GM12864 (cell line): ENCODE results near the gene PLCL1.

Source experiments
- DNase-seq: peaks from one replicate; pipeline ENCODE4 v3.0.0-alpha.2; 2011; ENCODE audit warnings: low read depth
- H3K4me3 ChIP-seq: 2 replicates; pipeline ENCODE4 v1.5.1; 2011; ENCODE audit warnings: mild to moderate bottlenecking, low read depth, low read length, control low read depth
- TF ChIP-seq, protein P1 (sequence below): IDR thresholded peaks from 2 replicates; pipeline ENCODE4 v1.5.1; 2011; ENCODE audit warnings: low read depth, mild to moderate bottlenecking, moderate library complexity, low read length, control low read depth, inconsistent platforms; ENCODE audit errors: missing control alignments

PLCL1 gene

DNA sequence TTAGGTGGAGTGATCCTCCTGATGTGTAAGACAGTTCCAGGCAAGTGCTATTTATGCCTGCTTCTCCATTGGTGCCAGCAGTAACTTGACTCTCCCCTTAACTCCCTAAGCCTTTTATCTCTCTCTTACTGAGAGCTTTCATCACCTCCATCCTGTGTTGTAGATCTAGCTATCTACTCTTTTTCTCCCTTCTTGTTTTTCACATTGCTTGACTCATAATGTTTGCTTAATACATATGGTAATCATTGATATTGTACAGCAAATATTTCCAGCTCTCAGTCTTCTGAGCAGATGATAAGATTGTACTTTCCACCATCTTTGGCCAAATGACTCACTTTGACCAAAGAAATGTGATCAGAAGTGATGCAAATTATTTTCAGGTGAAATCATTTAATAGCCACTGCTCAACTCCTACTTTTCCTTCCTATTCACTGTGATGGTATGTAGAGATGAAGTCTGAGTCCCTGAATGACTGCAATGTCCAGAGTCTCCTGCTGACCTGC is 165.0 kb downstream of the PLCL1 start:
- no peak overlapping the region for H3K4me3 ChIP-seq
- DNase-seq, result no peak
- TF ChIP-seq, protein P1, sequence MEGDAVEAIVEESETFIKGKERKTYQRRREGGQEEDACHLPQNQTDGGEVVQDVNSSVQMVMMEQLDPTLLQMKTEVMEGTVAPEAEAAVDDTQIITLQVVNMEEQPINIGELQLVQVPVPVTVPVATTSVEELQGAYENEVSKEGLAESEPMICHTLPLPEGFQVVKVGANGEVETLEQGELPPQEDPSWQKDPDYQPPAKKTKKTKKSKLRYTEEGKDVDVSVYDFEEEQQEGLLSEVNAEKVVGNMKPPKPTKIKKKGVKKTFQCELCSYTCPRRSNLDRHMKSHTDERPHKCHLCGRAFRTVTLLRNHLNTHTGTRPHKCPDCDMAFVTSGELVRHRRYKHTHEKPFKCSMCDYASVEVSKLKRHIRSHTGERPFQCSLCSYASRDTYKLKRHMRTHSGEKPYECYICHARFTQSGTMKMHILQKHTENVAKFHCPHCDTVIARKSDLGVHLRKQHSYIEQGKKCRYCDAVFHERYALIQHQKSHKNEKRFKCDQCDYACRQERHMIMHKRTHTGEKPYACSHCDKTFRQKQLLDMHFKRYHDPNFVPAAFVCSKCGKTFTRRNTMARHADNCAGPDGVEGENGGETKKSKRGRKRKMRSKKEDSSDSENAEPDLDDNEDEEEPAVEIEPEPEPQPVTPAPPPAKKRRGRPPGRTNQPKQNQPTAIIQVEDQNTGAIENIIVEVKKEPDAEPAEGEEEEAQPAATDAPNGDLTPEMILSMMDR, result no peak

DNA sequence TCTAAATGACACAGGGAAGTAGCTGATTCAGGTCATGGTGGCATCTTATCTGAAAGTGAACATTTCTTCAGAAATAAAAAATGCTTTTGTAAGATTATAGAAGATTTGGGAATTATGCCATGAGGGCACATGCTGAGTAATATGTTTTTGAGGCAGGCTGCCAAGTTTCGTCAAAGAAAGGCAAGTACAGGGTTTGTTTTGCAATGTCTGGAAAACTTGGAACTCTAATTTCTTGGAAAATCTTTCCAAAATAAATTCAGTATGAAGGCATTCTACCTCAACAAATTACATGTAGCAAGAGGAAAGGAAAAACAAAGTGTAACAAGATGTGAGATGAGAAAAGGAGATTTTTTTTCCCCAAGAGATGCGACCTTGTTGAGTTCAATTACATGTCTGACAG is 167.7 kb downstream of the PLCL1 start:
- no peak for DNase-seq
- TF ChIP-seq, protein P1, result no peak
- no peak overlapping the region for H3K4me3 ChIP-seq

DNA sequence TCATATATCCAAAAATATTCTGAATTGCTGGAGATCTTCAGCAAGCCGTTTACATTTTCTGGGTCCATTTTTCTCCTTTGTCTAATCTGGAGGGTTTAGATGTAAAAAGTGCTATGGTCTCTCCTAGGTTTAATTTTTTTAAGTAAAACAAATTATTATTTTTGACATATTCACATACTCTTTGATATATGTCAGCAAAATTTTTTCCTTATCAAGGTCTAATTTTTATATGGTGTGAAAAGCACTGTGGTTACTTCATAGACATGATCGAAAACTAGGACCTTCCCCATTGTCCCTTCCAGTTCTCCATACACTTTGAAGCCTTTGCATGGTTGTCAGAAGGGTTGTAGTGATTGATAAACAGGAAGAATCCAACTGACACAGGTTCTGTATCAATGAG is 168.2 kb downstream of the PLCL1 start:
- DNase-seq, result no peak
- TF ChIP-seq, protein P1, result no peak
- H3K4me3 ChIP-seq, result no peak overlapping the region

DNA sequence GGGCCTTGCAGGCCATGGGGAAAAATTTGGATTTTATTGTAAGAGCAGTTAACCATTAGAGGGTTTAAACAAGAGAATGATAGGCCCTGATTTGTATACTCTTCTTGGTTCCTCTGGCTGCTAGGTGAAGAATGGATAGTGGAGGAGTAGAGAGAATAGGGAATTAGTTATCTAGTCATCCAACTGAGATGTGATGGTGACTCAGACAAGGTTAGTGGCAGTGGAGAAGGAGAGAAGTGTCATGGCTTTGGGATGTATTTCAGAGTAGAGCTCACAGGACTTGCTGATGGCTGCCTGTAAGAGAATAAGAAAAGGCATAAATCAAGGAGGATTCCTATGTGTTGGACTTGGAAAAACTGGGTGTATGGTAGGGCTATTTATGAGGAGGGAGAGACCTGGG is 169.4 kb downstream of the PLCL1 start:
- TF ChIP-seq, protein P1, result no peak
- DNase-seq, result no peak
- no peak overlapping the region for H3K4me3 ChIP-seq

DNA sequence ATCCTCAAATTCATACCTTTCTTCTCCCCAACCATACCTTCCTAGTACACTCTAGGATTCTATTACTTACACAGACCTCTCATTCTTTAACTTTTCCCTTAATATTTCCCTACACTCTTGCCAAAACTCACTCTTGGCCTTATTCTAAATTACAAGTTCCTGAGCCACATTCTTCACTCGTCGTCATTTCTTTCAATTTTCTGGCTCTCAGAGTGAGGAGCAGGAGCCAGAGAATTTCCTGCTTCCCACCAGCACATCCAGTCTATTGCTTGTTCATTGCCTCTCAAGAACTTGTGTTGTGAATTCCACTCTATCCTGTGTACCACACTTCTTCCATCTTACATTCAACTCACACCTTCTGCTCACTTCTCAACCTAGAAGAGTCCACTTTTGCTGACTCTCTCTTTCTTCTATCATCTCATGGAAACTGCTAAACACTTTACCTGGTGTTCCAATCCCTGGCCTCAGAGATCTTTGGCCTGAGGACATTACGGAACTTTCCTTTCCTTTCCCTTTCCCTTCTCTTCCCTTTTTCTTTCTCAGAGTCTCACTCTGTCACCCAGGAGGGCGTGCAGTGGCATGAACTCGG is 171.6 kb downstream of the PLCL1 start:
- no peak overlapping the region for H3K4me3 ChIP-seq
- no peak for DNase-seq
- TF ChIP-seq, protein P1, result no peak

DNA sequence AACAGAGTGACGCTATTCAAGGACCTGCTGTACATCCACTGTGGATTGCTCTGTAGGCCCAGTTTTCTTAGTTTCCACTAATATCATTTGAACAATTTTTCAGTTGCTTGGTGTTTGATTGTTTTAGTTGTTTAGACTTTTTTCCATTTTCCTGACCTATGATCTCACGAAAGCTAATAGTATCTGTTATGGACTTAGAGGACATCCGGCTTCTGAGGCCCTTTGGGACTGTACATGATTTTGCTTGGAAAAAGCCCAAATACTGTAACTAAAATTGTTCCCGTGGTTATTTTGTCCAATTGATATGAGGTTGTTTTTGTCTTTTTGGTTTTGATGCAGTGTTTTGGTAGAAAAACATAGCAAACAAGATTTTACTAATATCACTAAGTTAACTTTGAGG is 174.6 kb downstream of the PLCL1 start:
- DNase-seq, result no peak
- H3K4me3 ChIP-seq, result no peak overlapping the region
- TF ChIP-seq, protein P1, result no peak

DNA sequence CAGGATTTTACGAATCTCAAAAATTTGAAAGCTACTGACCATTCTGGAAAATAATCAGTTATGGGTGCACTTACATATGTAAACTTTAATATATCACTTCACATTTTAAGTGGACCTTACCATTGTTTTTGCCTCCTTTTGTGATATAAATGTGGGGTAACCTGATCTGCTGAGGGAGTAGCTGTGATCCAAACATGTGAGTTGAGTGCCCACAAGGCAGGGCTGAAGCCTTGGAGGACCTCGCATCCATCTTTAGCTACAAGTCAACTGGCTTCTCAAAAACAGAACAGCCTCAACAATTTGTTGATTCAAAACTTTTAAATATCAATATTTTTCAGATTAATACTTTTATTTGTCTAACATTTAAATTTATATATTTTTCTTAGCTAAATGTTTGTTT is 178.2 kb downstream of the PLCL1 start:
- TF ChIP-seq, protein P1, result no peak
- H3K4me3 ChIP-seq, result no peak overlapping the region
- no peak for DNase-seq
